K562 (cell line): ENCODE results near the gene SRPK3. TPM values are rescaled to one million over a fixed set of nuclear protein-coding genes. Genes with fewer than 3 reads are reported as not detected.

Experiments
- ATF7 ChIP-seq: fragments of 450-650 bp; IDR thresholded peaks from 2 replicates; pipeline ENCODE4 v1.7.1; 2014; ENCODE audit warnings: mild to moderate bottlenecking, moderate library complexity
- BMI1 ChIP-seq: fragments of 150-350 bp; IDR thresholded peaks from 2 replicates; pipeline ENCODE4 v1.6.1; 2014; ENCODE audit warnings: low read length
- CREB3L1 ChIP-seq: fragments of 450-650 bp; IDR thresholded peaks from 2 replicates; pipeline ENCODE4 v1.6.1; 2014; ENCODE audit warnings: low read depth, mild to moderate bottlenecking, moderate library complexity, borderline replicate concordance
- ELK3 ChIP-seq: fragments of 450-650 bp; formaldehyde crosslinking; IDR thresholded peaks from 2 replicates; pipeline ENCODE4 v1.4.0; 2020; ENCODE audit warnings: mild to moderate bottlenecking
- GATA2 ChIP-seq: sonication (generic); formaldehyde crosslinking; IDR thresholded peaks from 2 replicates; pipeline ENCODE4 v1.4.0; 2020; ENCODE audit warnings: mild to moderate bottlenecking, missing genetic modification reagents
- MGA ChIP-seq: fragments of 450-650 bp; IDR thresholded peaks from 2 replicates; pipeline ENCODE4 v1.6.1; 2016; ENCODE audit warnings: mild to moderate bottlenecking, moderate library complexity
- ZNF592 ChIP-seq: fragments of 450-650 bp; IDR thresholded peaks from 2 replicates; pipeline ENCODE4 v1.6.1; 2017; ENCODE audit warnings: antibody characterized with exemption, mild to moderate bottlenecking
- polyA plus RNA-seq, 8 experiments: library from polyadenylated mRNA; depleted of rRNA in 4 of 8; stranded (reverse) in 5 of 8; unstranded in 3 of 8; fragments of >200 nt; fragmentation: Nextera tagmentation in 2 of 8; fragmentation: Illumina TruSeq in 1 of 8; extraction: Ambion mirVana in 2 of 8; extraction: Trizol in 1 of 8; gene quantifications; 2 replicates each; pipeline versions ENCODE4 v1.2.1 to v1.2.3, GENCODE V29; 2011 to 2014; ENCODE audit warnings: inconsistent platforms in 1 of 8, missing spikeins in 1 of 8
- total RNA-seq, 7 experiments: library from RNA; depleted of rRNA in 6 of 7; stranded (reverse); fragments of >200 nt in 6 of 7; fragmentation: Illumina TruSeq in 2 of 7; extraction: Trizol in 2 of 7; gene quantifications; 2 replicates each; pipeline versions ENCODE4 v1.2.1 to v1.2.3, GENCODE V29; 2011 to 2021; ENCODE audit warnings: low replicate concordance in 1 of 7

The SRPK3 gene
- total and polyA plus RNA-seq, 9 of the 15 experiments (the other 6 are each of a cell fraction or from before 2014, with no cell fraction given): 0.01 to 0.09 (median 0.04) TPM; not detected in 2

GRCh38 chrX:153794018-153794896 lies 13.4 kb downstream of the SRPK3 start, which contains the start of the genes IDH3G and SSR4 (continued):
- TF ChIP-seq ZNF592: peak; percentile 41; the same call in 1 of the 2 replicates
- peak; percentile 87 for TF ChIP-seq ATF7
- TF ChIP-seq BMI1: no peak
- TF ChIP-seq ELK3 (CRISPR knock-in tag): no peak
- TF ChIP-seq CREB3L1: peak; percentile 93
- TF ChIP-seq GATA2 (CRISPR knock-in tag): no peak
- TF ChIP-seq MGA: peak; percentile 91
